GM23338 (cell line): ENCODE data around the gene PHAX.

Source experiments
- CREB1 ChIP-seq: fragments of 250-450 bp; sonication (Bioruptor Pico); IDR thresholded peaks from 2 replicates; pipeline ENCODE4 v1.5.0; 2020; ENCODE audit warnings: low read depth, mild to moderate bottlenecking, moderate library complexity
- CTCF ChIP-seq, 2 experiments: fragments of 200-600 bp in 1 of 2; sonication (generic) in 1 of 2; conservative IDR thresholded peaks; 2 replicates each; pipeline versions ENCODE4 v1.5.1 to v1.6.1; 2016 to 2017; ENCODE audit warnings: antibody characterized with exemption in 2 of 2, low read depth in 2 of 2, mild to moderate bottlenecking in 2 of 2, moderate library complexity in 1 of 2
- EZH2 ChIP-seq: fragments of 200-600 bp; sonication (generic); IDR thresholded peaks from one replicate; pipeline ENCODE4 v1.8.0; 2017; ENCODE audit warnings: antibody characterized with exemption, mild to moderate bottlenecking, low read depth; ENCODE audit not compliant: unreplicated experiment
- NANOG ChIP-seq: IDR thresholded peaks from 2 replicates; pipeline ENCODE4 v1.6.1; 2016; ENCODE audit warnings: antibody characterized with exemption, borderline replicate concordance
- POLR2AphosphoS5 ChIP-seq: IDR thresholded peaks from 2 replicates; pipeline ENCODE4 v1.6.1; 2016; ENCODE audit warnings: antibody characterized with exemption, low read depth
- ZNF114 ChIP-seq: fragments of 250-450 bp; sonication (Bioruptor Pico); IDR thresholded peaks from 2 replicates; pipeline ENCODE4 v1.5.0; 2020; ENCODE audit warnings: mild to moderate bottlenecking, moderate library complexity
- TF ChIP-seq, protein P1 (sequence below): IDR thresholded peaks from one replicate; pipeline ENCODE4 v1.6.1; 2018; ENCODE audit warnings: antibody characterized with exemption; ENCODE audit not compliant: unreplicated experiment
- TF ChIP-seq, protein P2 (sequence below): IDR thresholded peaks from 2 replicates; pipeline ENCODE4 v1.6.1; 2016; ENCODE audit warnings: antibody characterized with exemption

- TF ChIP-seq ZNF114 (no peak), CTCF (conservative IDR thresholded peaks at IDR 0.05; ENCODE audit: low read depth in 2 of 2) (no peak), POLR2AphosphoS5 (peak; percentile 28; the same call in 1 of the 2 replicates), CREB1 (CRISPR knock-in tag) (no peak), EZH2 (no peak), NANOG (no peak)
- TF ChIP-seq, protein P1, sequence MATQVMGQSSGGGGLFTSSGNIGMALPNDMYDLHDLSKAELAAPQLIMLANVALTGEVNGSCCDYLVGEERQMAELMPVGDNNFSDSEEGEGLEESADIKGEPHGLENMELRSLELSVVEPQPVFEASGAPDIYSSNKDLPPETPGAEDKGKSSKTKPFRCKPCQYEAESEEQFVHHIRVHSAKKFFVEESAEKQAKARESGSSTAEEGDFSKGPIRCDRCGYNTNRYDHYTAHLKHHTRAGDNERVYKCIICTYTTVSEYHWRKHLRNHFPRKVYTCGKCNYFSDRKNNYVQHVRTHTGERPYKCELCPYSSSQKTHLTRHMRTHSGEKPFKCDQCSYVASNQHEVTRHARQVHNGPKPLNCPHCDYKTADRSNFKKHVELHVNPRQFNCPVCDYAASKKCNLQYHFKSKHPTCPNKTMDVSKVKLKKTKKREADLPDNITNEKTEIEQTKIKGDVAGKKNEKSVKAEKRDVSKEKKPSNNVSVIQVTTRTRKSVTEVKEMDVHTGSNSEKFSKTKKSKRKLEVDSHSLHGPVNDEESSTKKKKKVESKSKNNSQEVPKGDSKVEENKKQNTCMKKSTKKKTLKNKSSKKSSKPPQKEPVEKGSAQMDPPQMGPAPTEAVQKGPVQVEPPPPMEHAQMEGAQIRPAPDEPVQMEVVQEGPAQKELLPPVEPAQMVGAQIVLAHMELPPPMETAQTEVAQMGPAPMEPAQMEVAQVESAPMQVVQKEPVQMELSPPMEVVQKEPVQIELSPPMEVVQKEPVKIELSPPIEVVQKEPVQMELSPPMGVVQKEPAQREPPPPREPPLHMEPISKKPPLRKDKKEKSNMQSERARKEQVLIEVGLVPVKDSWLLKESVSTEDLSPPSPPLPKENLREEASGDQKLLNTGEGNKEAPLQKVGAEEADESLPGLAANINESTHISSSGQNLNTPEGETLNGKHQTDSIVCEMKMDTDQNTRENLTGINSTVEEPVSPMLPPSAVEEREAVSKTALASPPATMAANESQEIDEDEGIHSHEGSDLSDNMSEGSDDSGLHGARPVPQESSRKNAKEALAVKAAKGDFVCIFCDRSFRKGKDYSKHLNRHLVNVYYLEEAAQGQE, result no peak
- TF ChIP-seq, protein P2, sequence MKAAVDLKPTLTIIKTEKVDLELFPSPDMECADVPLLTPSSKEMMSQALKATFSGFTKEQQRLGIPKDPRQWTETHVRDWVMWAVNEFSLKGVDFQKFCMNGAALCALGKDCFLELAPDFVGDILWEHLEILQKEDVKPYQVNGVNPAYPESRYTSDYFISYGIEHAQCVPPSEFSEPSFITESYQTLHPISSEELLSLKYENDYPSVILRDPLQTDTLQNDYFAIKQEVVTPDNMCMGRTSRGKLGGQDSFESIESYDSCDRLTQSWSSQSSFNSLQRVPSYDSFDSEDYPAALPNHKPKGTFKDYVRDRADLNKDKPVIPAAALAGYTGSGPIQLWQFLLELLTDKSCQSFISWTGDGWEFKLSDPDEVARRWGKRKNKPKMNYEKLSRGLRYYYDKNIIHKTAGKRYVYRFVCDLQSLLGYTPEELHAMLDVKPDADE, result no peak
Measured at GRCh38 chr5:126628102-126628501, 27.4 kb downstream of the PHAX start.
